ENCODE measurements around the gene ADGRV1.
"Not testable (repeated sequence)": the region's sequence is repeated elsewhere in the genome, so short reads cannot be mapped to it uniquely, and the experiment has no call there.

ADGRV1 gene

DNA sequence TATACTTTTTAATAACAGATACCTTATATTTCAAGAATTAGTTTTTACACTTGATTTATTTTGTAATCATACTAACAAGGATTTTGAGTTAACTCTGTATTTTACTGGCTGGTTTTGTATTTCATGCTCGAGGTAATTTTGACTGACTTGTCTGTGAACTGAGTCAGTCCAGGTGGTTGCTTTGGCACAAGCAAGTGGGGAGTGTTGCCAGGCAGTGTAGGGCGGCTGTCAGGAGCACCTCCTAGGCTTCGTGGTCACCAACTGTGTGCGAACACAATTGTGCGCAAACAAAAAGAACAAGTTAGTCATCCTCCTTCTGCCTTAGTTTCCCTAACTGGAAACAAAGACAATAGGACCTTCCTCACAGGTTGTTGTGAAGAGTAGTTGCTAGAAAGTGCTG is 286.3 kb downstream of the ADGRV1 start:
- DNase-seq, result no peak

DNA sequence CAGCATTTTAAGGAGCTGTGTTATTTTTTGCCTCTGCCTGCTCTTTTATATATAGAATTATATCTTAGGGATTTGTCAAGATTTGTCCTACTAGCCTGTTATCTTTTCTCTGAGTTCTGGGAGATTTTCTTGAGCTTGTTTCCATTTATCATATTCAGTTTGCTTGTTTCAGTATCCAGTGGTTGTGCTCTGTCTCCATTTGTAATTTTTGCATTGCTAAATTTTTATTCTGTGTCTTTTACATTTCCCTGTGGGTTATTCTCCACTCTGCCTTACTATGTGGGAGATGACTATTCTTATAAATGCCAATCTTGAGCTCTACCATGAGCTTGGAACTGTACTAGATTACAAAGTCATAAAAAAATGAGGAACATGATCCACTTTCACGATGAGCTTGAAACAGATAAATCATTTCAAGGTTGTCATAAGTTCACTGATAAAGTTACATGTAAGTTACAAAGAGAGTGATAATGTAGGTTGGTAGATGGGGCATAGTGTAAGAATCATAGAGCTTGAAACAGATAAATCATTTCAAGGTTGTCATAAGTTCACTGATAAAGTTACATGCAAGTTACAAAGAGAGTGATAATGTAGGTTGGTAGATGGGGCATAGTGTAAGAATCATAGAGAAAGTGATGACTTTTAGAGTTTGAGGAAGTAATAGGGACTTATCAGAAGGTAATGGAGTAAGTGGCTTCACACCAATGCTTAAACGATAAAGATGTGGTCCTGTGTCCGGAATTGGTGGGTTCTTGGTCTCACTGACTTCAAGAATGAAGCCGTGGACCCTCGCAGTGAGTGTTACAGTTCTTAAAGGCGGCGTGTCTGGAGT is 287.3 kb downstream of the ADGRV1 start:
- DNase-seq, result no peak

DNA sequence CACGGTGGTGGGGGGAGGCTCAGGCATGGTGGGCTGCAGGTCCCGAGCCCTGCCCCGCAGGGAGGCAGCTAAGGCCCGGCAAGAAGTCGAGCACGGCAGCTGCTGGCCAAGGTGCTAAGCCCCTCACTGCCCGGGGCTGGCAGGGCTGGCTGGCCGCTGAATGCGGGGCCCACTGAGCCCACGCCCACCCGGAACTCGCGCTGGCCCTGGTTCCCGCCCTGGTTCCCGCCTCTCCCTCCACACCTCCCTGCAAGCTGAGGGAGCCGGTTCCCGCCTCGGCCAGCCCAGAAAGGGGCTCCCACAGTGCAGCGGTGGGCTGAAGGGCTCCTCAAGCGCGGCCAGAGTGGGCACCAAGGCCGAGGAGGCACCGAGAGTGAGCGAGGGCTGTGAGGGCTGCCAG is 289.0 kb downstream of the ADGRV1 start:
- not testable (repeated sequence) for DNase-seq

DNA sequence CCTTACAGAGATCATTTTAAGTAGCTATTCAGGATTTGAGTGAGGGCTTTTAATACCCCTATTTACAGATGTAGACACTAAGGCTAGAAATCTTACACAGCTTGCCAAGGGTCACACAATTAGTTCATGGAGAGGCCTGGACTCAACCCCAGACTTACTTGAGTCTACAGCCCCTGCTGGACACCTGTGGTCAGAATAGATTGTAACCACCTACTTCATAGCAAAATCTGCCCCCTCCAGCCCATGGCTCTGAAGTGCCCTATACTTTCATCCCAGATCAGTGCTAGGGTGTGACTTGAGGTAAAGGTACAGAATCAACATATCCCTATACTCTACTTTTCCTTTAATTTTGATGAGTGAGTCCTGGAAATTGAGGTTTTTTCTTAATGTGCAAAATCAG is 291.3 kb downstream of the ADGRV1 start:
- no peak for DNase-seq

DNA sequence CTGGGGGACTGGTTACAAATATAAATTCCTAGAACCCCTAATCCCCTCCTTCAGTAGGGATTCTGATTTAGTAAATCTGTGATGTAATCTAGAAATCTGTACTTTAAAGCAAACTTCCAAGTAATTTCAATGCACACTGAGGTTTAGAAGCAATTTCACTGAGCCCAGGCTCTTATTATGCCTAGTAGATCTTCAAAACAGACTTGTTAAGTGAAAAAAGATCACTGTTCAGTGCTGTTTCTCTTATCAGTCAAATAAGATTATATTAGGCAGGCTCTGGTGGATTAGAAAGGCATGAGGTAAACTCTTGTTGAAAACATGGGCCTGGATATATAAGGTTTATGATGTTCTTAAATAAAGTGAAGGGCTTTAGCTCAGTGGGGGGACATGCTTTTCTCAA is 293.9 kb downstream of the ADGRV1 start:
- no peak for DNase-seq

DNA sequence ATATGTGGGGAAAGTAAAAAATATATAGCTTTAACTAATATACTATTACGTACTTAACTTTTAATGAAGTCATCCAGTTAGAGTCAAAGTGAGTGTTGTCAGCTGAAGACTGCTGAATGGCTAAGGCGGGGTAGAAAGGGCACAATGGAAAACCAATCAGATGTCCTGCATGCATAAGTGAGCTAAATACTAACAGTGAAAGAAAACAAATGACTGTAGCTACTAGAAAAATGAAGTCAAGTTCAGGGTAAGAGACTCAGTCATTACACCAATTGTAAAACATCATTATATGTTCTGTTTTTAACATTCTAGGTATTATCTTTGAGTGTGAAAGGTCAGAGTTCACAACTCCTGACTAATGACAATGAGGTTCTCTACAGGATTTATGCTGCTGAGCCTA is 295.2 kb downstream of the ADGRV1 start:
- DNase-seq, result no peak

DNA sequence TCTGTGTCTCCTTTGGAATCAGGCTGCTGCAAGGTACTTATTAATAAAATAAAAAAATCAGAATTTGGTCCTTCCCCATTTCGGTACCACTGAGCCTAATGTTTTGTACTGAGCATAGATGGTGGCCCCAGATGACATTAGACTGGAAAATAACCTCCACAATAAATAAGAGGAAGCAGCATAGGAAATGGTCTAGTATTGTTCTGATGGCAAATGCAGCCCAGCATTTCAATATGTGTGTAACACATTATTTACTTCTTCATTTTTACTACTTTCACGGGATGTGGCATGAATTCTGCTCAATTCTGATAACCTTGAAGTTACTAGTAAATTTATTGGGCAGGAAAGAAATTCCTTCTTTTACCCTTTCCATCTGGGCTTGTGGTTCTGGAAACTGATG is 295.6 kb downstream of the ADGRV1 start:
- DNase-seq, result peak; percentile 42

DNA sequence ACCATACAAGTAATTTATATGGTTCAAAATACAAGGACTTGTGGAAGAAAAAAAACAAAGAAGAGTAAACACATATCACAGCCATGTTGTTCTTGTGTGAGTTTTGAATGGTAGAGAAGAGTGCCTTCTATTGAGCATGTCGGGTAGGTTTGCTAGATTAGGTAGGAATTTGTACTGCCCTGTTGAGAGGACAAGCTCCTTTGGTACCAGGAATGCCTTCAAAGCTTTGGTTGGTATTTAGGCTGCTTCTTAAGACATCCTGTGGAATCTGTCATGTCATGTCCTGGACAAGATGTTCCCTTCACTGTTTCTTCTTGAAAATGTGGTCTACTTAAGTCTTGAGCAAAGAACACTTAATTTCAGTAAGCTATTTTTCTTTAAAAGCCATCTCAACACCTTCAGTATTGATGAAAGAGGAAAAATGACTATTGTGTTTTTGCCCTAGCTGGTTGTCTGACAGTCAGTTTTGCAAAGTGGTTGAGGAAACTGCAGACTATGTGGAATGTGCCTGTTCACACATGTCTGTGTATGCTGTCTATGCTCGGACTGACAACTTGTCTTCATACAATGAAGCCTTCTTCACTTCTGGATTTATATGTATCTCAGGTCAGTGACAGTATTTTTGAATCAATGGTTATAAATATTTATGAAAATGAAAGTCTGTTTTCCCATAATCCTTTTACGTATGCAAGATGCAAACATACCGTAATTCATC is 296.9 kb downstream of the ADGRV1 start:
- no peak for DNase-seq

DNA sequence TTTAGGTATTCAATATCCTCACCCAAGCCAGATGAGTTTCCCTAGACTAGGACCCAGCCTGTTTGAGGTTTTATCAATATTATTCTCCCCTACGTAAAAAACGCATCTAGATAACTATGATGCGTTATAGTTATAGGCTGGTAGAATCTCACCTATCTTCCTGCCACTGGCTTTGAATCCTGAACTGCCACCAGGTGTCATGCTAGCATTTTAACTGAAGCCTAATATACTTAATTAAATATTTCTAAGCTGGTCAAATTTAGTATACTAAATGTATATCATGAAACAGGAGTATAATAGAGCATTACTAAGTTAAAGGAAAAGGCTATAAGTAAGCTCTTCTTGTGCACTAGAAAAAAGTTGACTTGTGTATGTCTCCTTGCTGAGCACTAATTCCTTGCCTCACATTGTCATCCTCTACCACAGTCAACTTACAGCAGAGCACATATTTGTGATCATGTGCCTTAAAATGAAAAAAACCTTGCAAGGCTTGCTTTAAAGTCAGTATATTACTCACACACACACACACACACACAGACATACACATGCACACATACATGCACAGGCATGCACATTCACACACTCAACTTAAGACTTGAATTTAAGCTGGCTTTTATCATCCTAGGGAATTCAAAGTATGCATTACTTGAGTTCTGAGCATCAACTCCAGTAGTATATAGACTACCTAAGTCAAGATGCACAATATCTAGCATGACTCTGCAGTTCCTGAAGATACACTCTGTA is 303.4 kb downstream of the ADGRV1 start:
- no peak for DNase-seq

DNA sequence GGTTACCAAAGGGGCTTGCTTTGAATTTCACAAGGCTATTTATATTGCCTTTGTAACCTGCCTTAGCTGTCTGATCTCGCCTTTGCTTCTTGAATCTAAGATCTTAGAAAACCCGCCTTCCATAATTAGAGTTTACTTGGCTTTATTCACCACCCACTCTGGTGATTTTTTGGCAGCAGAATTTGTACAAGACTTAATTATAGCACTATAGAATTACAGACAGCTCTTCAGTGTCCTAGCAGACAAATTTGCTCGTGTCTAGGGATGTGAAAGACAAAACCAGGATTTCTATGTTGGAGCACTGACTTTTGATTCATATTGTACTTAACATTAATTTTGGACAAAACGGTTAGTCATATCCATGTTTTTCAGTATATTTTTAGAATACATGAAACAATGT is 306.6 kb downstream of the ADGRV1 start:
- DNase-seq, result no peak

DNA sequence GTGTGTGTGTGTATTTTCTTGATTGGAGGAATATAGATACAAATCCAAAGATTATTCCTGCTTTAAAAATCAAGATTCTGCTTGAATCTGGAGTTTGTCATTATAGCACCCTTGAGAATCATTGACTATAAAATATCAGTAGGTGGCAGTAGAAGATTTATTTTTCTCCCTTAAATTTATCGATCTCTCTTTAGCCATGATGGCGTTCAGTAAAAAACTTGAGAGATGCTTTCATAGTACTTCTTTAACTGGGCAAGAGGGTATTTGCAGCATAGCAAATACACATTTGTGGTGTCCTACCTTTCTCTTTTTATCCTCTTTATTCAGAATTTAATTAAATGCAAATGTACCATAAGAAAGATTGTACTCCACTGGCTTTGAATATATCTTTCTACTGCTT is 307.7 kb downstream of the ADGRV1 start:
- DNase-seq, result no peak

DNA sequence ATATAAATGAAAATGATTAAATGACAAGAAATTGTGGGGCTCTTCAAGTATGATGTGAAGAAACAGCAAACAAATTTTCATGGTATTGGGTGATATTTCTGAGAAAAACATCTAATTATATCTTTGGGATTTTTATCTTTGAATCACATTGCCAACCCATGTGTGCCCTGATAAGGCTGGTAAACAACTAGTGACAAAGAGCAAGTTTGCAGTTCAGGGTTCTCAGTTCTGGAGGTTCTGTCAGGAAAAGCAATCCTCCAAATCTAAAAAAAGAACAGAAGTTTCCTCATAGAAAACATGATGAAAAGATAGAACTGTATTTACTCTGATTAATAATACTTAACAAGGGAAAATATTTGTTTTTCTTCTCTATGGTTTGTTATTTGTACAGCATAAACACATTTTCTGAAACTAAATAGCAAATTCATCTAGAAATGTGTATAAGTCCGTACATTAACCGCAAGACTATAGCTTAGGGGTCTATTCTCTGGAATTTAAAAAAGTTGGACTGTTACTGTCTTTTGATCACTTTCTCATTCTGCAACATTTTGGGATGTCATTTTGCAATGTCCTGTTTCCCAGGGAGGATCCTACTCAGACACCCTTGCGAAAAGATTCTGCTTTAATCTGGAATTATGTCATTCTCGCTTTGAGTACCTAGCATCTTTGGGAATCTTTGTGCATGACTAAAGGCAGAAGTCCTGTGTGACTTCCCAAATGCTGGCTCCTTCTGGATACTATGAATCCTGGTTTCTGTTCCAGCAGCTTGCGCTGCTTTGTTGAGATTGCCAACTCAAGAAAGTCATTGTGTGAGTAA is 308.5 kb downstream of the ADGRV1 start:
- no peak for DNase-seq

DNA sequence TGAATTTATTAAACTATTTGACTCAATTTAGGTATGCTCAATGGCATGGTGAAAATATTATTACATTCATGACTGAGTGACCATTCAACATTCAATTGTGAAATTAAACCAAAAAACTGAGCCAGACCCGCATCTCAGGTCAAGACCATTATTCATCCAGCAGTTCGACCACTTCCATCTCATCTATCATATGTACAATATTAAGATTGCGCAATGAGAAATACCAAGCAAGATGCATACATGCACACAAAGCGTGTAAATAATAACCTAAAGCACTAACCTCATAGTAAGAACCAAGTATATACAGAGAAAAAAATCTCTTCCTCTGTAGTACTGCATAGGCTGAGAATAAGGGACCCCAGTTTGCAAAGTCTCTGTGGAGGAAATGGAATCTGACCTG is 310.2 kb downstream of the ADGRV1 start:
- no peak for DNase-seq

DNA sequence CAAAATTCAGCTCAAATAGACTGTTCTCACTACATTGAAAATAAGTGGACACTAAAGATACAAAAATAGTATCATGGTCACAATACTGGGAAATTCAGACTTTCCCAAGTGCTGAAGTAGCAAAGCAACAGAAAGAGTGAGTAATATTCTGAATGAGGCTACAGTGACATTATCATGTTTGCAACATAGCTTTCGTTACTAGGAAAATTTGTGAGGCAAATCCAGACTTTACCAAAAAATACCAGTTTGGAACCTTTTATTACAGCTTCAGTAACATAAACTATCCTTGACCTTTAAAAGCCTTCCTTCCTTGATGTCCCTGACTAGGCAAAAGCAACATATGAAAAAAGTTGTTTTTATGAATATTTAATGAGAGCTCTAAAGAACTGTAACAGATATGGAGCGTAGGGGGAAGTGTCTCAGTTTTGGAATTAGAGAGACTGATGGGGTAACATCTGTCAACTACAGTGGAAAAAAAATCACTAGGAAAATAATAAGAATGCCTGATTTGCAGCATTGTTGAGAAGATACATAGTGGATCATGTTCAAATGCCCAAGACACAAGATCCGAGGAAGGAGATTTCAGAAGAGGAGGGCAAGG is 312.9 kb downstream of the ADGRV1 start:
- no peak for DNase-seq

DNA sequence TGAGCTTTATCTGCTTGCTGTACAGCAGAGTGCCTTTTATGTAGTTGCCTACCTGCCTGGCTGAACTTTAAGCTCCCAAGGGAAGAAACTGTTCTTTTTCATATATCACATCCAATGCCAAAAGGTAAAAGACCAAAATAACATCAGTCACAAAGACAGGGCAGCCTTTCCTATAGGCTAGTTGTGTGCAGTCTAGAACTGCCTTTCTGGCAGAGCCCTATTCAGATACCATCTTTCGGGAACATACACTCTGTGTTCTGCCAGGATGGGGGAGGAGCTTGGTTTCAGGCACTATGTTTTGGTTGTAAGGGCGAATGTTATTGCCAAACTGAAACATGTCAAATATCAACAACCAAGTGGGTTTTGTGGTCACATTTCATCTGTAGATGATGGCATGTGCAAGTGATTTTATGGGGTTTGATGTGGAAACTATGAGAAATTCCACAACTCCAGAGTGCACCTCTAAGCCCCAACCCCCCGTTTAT is 314.5 kb downstream of the ADGRV1 start:
- no peak for DNase-seq

DNA sequence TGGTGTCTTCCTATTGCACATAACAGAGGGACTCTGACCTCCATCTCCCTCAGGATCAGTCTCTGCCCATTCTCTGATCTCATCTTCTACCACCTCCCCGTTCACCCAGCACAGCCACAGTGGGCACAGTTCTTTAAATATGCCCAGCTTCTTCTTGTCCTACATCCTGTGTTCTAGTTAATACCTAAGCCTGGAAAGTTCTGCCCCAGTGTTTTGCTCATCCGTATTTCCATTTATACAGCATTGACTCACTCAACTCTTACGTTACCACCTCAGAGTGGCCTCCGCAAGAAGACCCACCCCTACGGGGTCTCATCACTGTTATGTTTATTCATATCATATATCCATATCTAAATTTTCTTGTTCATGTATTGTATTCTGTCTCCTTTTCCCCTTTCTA is 315.5 kb downstream of the ADGRV1 start:
- no peak for DNase-seq

DNA sequence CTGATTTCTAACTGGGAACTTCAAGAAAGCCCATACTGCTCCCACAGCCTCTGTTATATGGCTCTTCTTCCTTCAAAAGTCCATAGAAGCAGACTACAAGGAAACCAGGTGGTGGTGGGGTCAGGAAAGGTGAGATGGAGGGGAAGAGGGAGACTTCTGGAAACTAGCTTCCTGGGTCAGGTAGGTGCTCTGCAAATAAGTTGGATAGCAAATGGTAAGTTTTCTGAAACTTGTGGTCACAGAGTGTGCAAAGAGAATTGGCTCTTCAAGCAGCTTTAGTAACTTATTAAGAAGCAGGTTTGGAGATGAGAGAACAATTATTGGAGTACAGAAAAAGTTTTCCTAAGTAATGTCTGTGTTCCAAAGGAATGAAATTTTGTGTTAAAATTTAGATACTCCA is 316.9 kb downstream of the ADGRV1 start:
- no peak for DNase-seq

DNA sequence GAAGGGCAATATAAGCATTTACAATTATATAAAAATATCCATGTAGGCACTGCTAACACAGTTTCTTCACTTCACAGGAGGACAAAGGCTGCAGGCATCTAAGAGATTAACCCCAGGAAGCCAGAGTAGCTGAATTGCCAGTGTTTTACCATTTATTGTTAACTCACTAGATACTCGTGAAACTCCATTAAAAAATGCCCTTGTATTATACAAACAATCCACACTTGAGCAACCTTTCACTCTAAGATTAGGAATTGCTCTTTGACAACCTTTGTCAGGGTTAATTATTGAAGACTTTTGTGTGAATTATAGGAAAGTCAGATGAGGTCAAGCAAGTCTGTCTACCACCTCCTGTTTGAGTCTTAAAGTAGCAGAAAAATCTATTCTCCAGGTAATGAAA is 317.8 kb downstream of the ADGRV1 start:
- no peak for DNase-seq

DNA sequence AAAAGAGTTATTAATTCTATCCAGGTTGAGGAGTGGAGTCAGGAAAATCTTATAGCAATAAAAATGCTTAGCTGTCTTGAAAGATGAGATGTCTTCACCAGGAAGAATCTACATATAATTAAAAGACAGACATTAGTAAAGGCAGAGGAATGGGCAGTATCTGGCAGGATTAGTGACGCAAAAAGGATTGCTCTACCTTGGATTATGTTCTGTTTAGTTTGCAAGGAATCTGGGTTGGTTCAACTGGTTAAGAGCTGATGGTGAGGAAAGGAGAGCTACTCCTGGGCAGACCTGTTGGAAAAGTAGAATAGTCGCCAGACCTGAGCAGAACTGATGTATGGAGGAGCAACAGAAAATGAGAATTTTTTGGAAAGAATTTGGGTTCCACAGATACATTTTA is 318.5 kb downstream of the ADGRV1 start:
- no peak for DNase-seq

DNA sequence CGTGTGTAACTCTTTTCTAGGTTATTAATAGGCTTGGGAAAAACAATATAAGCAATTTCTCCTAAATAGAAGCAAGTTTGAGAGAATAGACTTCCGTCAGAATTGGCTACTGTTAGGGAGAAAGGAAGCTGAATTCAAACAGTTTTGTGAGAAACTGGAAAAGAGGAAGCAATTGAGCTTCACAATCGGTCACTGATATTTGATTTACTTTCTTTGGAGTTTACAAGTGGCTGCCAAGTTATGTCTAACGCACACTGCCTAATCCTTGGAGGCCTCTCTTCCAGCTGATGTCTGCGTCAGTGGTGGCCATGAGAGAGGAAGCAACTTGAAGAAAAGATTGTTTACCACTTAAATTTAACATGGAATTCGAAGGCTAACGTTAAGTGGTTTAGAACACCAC is 319.5 kb downstream of the ADGRV1 start:
- DNase-seq, result no peak

DNA sequence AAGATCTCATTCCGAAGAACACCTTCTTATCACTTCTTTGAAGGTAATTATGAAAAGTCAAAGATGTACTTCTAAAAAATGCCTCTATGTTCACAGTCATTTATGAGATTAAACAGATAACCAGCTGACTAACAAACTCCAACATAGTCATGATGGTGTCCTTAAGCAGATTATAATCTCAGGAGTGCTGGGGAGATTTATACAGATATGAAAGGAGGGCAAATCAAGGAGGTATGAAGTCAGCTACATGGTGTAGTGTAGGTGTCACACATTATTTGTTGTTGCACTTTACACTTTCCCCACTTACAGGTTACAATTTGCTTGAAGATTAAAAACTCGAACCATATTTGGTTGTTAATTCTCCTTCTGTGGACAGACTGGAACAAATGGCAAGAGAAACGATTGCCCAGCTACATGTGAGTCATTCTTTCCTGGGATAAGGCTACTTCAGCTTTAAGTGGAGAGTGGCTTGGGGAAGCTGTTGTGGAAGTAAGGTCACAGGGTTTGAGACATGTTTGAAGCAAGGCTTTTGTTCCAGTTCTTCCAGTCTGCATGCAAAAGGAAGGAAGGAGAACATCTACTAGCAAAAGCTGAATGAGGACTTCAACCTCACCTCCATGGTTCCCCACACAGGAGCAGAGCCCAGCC is 320.1 kb downstream of the ADGRV1 start:
- DNase-seq, result no peak

DNA sequence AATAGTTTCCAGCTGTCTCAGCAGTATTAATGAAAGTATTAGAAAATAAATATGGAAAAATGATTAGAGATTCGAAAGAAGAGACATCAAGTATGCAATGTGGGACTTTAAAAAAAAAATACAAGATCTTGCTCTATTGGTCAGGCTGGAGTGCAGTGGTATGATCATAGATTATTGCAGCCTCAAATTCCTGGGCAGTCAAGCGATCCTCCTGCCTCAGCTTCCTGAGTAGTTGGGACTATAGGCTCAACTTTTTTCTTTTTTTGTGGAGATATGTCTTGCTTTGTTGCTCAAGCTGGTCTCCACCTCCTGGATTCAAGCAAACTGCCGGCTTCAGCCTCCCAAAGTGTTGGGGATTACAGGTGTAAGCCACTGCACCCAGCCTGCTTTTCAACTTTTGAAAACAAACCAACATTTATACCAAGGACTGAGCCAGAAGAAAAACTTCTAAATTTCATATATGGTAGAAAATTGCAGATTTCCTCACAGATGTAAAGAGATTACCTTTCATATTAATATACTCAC is 323.1 kb downstream of the ADGRV1 start:
- no peak for DNase-seq

All from GDM1 (cell line).